HepG2 (cell line): Measurements from ENCODE around the gene PRSS8. TPM values are rescaled to one million over a fixed set of nuclear protein-coding genes. Genes with fewer than 3 reads are reported as not detected.

Experiments used
- AGO1 ChIP-seq: fragments of 200-400 bp; formaldehyde crosslinking; IDR thresholded peaks from 2 replicates; pipeline ENCODE4 v1.6.1; 2017; ENCODE audit warnings: mild to moderate bottlenecking, low read depth, low read length, moderate library complexity; ENCODE audit not compliant: poor library complexity, severe bottlenecking
- CEBPB ChIP-seq: IDR thresholded peaks from 2 replicates; pipeline ENCODE4 v1.6.1; 2011; ENCODE audit warnings: low read depth, low read length, improper control_type of control experiment, borderline replicate concordance
- FOSL2 ChIP-seq: sonication (generic); formaldehyde crosslinking; IDR thresholded peaks from 2 replicates; pipeline ENCODE4 v1.4.0; 2020; ENCODE audit warnings: missing genetic modification reagents
- KLF11 ChIP-seq: IDR thresholded peaks from 2 replicates; pipeline ENCODE4 v1.6.1; 2016; ENCODE audit warnings: missing compliant biosample characterization
- KLF9 ChIP-seq: IDR thresholded peaks from 2 replicates; pipeline ENCODE4 v1.6.1; 2016; ENCODE audit warnings: low read depth
- MAF1 ChIP-seq: sonication (generic); formaldehyde crosslinking; IDR thresholded peaks from 2 replicates; pipeline ENCODE4 v1.5.0; 2020; ENCODE audit warnings: missing genetic modification reagents, borderline replicate concordance
- MAZ ChIP-seq, 2 experiments: sonication (generic) in 1 of 2; formaldehyde crosslinking in 1 of 2; IDR thresholded peaks; 2 replicates each; pipeline versions ENCODE4 v1.5.0 to v1.6.1; 2012 to 2020; ENCODE audit warnings: low read depth in 2 of 2, mild to moderate bottlenecking in 2 of 2, borderline replicate concordance in 1 of 2, improper control_type of control experiment in 1 of 2, low read length in 1 of 2, missing genetic modification reagents in 1 of 2, moderate library complexity in 1 of 2
- NCOR1 ChIP-seq: fragments of 200-600 bp; sonication (generic); IDR thresholded peaks from 2 replicates; pipeline ENCODE4 v1.7.0; 2017; ENCODE audit warnings: antibody characterized with exemption, low read length, borderline replicate concordance
- SATB2 ChIP-seq: sonication (generic); formaldehyde crosslinking; IDR thresholded peaks from 2 replicates; pipeline ENCODE4 v1.5.0; 2020; ENCODE audit warnings: missing genetic modification reagents
- THAP8 ChIP-seq: sonication (generic); formaldehyde crosslinking; IDR thresholded peaks from 2 replicates; pipeline ENCODE4 v1.5.1; 2020; ENCODE audit warnings: missing genetic modification reagents, mild to moderate bottlenecking, borderline replicate concordance
- ZBTB38 ChIP-seq: sonication (generic); formaldehyde crosslinking; IDR thresholded peaks from 2 replicates; pipeline ENCODE4 v1.5.1; 2020; ENCODE audit warnings: mild to moderate bottlenecking, missing genetic modification reagents
- ZEB1 ChIP-seq: IDR thresholded peaks from 2 replicates; pipeline ENCODE4 v1.6.1; 2012; ENCODE audit warnings: mild to moderate bottlenecking, low read depth, inconsistent platforms; ENCODE audit not compliant: insufficient replicate concordance
- ZFP36L1 ChIP-seq: sonication (generic); formaldehyde crosslinking; IDR thresholded peaks from 2 replicates; pipeline ENCODE4 v1.8.0; 2022; ENCODE audit warnings: mild to moderate bottlenecking, missing genetic modification reagents, moderate library complexity
- ZFP82 ChIP-seq: sonication (generic); formaldehyde crosslinking; IDR thresholded peaks from 2 replicates; pipeline ENCODE4 v1.5.1; 2020; ENCODE audit warnings: mild to moderate bottlenecking, missing genetic modification reagents, borderline replicate concordance
- ZNF292 ChIP-seq: sonication (generic); formaldehyde crosslinking; IDR thresholded peaks from 2 replicates; pipeline ENCODE4 v1.8.1; 2022; ENCODE audit warnings: mild to moderate bottlenecking, low read depth, missing genetic modification reagents, borderline replicate concordance
- ZNF512 ChIP-seq: sonication (generic); formaldehyde crosslinking; IDR thresholded peaks from 2 replicates; pipeline ENCODE4 v1.4.0; 2020; ENCODE audit warnings: mild to moderate bottlenecking, missing genetic modification reagents
- ZNF740 ChIP-seq: sonication (generic); formaldehyde crosslinking; IDR thresholded peaks from 2 replicates; pipeline ENCODE4 v1.4.0; 2020; ENCODE audit warnings: missing genetic modification reagents
- ZNF792 ChIP-seq: IDR thresholded peaks from 2 replicates; pipeline ENCODE4 v1.6.1; 2016
- polyA plus RNA-seq, 8 experiments: library from polyadenylated mRNA; depleted of rRNA in 3 of 8; stranded (reverse) in 7 of 8; unstranded in 1 of 8; fragments of >200 nt; fragmentation: Illumina TruSeq in 4 of 8; extraction: Trizol in 4 of 8; gene quantifications; 2 replicates each; pipeline versions ENCODE4 v1.2.1 to v1.2.3, GENCODE V29; 2011 to 2016; ENCODE audit warnings: low read depth in 4 of 8, missing spikeins in 1 of 8, mixed read lengths in 1 of 8; ENCODE audit not compliant: insufficient read depth in 1 of 8
- total RNA-seq, 5 experiments: library from RNA; depleted of rRNA; stranded (reverse); fragments of >200 nt; fragmentation: Illumina TruSeq; extraction: Trizol; gene quantifications; 2 replicates each; pipeline ENCODE4 v1.2.3, GENCODE V29; 2016; ENCODE audit warnings: low read depth in 1 of 5
- TF ChIP-seq, protein P1 (sequence below): sonication (generic); formaldehyde crosslinking; IDR thresholded peaks from 2 replicates; pipeline ENCODE4 v1.5.0; 2020; ENCODE audit warnings: mild to moderate bottlenecking, missing genetic modification reagents, borderline replicate concordance

Gene PRSS8
- total and polyA plus RNA-seq, 2 of the 13 experiments (the other 11 are each of a cell fraction or from before 2014, with no cell fraction given): 2.6 to 7.2 TPM

DNA sequence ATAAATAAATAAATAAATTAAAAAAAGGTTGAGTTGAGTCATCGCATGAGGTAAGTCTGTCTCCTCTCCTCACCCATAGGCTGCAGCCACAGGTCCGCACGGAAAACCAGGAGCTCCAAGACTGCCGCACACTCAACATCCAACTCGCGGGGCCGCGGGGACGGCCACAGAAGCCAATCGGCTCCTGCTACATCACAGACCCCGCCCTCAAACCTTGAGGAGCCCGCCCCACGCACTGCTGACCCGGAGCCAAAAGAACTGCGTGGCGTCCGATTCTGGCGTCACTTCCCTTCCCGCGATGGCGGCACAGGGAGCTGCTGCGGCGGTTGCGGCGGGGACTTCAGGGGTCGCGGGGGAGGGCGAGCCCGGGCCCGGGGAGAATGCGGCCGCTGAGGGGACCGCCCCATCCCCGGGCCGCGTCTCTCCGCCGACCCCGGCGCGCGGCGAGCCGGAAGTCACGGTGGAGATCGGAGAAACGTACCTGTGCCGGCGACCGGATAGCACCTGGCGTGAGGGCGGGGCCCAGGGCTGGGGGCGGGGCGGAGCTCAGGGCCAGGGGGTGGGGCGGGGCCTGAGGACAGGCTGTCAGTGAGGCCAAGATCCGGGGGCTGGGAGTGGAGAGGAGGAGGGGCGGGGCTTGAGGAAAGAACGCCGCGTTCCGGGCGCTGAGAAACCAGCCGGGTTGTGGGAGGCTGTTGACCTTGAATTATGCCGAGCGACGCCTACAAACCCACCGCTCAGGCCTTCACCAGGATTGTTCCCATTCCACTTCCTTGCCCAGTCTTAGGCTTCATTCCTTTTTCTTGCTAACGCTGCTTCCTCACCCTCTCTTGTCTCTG is 17.9 kb downstream of the PRSS8 start, which contains the start of gene KAT8 (continued):
- TF ChIP-seq ZNF740: no peak
- TF ChIP-seq KLF9 (CRISPR knock-in tag): no peak
- no peak for TF ChIP-seq CEBPB
- TF ChIP-seq ZNF792: peak; percentile 81
- TF ChIP-seq NCOR1: peak; percentile 37; the same call in 1 of the 2 replicates
- TF ChIP-seq, protein P1, sequence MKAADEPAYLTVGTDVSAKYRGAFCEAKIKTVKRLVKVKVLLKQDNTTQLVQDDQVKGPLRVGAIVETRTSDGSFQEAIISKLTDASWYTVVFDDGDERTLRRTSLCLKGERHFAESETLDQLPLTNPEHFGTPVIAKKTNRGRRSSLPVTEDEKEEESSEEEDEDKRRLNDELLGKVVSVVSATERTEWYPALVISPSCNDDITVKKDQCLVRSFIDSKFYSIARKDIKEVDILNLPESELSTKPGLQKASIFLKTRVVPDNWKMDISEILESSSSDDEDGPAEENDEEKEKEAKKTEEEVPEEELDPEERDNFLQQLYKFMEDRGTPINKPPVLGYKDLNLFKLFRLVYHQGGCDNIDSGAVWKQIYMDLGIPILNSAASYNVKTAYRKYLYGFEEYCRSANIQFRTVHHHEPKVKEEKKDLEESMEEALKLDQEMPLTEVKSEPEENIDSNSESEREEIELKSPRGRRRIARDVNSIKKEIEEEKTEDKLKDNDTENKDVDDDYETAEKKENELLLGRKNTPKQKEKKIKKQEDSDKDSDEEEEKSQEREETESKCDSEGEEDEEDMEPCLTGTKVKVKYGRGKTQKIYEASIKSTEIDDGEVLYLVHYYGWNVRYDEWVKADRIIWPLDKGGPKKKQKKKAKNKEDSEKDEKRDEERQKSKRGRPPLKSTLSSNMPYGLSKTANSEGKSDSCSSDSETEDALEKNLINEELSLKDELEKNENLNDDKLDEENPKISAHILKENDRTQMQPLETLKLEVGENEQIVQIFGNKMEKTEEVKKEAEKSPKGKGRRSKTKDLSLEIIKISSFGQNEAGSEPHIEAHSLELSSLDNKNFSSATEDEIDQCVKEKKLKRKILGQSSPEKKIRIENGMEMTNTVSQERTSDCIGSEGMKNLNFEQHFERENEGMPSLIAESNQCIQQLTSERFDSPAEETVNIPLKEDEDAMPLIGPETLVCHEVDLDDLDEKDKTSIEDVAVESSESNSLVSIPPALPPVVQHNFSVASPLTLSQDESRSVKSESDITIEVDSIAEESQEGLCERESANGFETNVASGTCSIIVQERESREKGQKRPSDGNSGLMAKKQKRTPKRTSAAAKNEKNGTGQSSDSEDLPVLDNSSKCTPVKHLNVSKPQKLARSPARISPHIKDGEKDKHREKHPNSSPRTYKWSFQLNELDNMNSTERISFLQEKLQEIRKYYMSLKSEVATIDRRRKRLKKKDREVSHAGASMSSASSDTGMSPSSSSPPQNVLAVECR (CRISPR knock-in tag): peak; percentile 93
- peak; percentile 36; the same call in 1 of the 2 replicates for TF ChIP-seq FOSL2 (CRISPR knock-in tag)
- TF ChIP-seq SATB2 (CRISPR knock-in tag): no peak
- no peak for TF ChIP-seq ZNF512 (CRISPR knock-in tag)
- peak; percentile 33; the same call in 1 of the 2 replicates for TF ChIP-seq MAF1 (CRISPR knock-in tag)
- 0 out of 2 replicates have a peak, but pooled peaks have one; percentile 76 for TF ChIP-seq ZFP82 (CRISPR knock-in tag)
- TF ChIP-seq ZNF292 (CRISPR knock-in tag): no peak
- peak; percentile 69 for TF ChIP-seq MAZ (IDR thresholded peaks at IDR 0.05; ENCODE audit: borderline replicate concordance, low read depth, low read length)
- peak; percentile 95 for TF ChIP-seq MAZ (CRISPR knock-in tag; IDR thresholded peaks at IDR 0.05; ENCODE audit: low read depth)
- TF ChIP-seq ZEB1: peak; percentile 96
- TF ChIP-seq KLF11: no peak
- TF ChIP-seq ZBTB38 (CRISPR knock-in tag): peak; percentile 42; the same call in 1 of the 2 replicates
- peak; percentile 91 for TF ChIP-seq AGO1
- TF ChIP-seq THAP8: no peak; the same call in none of the 2 replicates
- TF ChIP-seq ZFP36L1 (CRISPR knock-in tag): no peak
